Chondrocyte (in vitro differentiated cells): ENCODE results near the gene PIK3CD. TPM values are rescaled to one million over a fixed set of nuclear protein-coding genes. Genes with fewer than 3 reads are reported as not detected.

Source experiments
- DNase-seq: peaks from one replicate; pipeline ENCODE4 v3.0.0; 2021; ENCODE audit warnings: mixed read lengths, low spot score
- H3K27ac Mint-ChIP-seq: one replicate; pipeline ENCODE4 v1.8.0; 2021; ENCODE audit warnings: mild to moderate bottlenecking, moderate library complexity, mixed read lengths; ENCODE audit not compliant: unreplicated experiment
- H3K27me3 Mint-ChIP-seq: 2 replicates; pipeline ENCODE4 v1.8.0; 2021; ENCODE audit warnings: low read depth, mixed read lengths
- H3K36me3 Mint-ChIP-seq: 2 replicates; pipeline ENCODE4 v1.8.0; 2021; ENCODE audit warnings: low read depth, mixed read lengths
- H3K4me1 Mint-ChIP-seq: 2 replicates; pipeline ENCODE4 v1.8.0; 2021; ENCODE audit warnings: low read depth, mild to moderate bottlenecking, mixed read lengths
- H3K4me3 Mint-ChIP-seq: one replicate; pipeline ENCODE4 v1.8.0; 2021; ENCODE audit warnings: mild to moderate bottlenecking, moderate library complexity, mixed read lengths; ENCODE audit not compliant: unreplicated experiment
- H3K9me3 Mint-ChIP-seq: 2 replicates; pipeline ENCODE4 v1.8.0; 2021; ENCODE audit warnings: low read depth, mixed read lengths
- CTCF ChIP-seq: fragments of 200-600 bp; sonication (generic); IDR thresholded peaks from 2 replicates; pipeline ENCODE4 v1.5.0; 2021; ENCODE audit warnings: antibody characterized with exemption, mild to moderate bottlenecking, moderate library complexity
- total RNA-seq: library from RNA; stranded (reverse); gene quantifications from 3 replicates; pipeline ENCODE4 v1.2.1, GENCODE V29; 2021

The PIK3CD gene
- total RNA-seq, 1 donor from 2014 or later, result 4.3 TPM

- Mint-ChIP-seq H3K4me3 (no peak overlapping the region), H3K27me3 (no peaks in the 10 kb centered on the region), H3K27ac (no peak overlapping the region), H3K4me1 (no peaks in the 10 kb centered on the region), H3K9me3 (no peaks in the 10 kb centered on the region), H3K36me3 (peaks cover 54% of the 10 kb centered on the region)
- peak; percentile 80 for DNase-seq
- TF ChIP-seq CTCF, result no peak
These were observed 80.0 kb downstream of the PIK3CD start for GRCh38 chr1:9731561-9731960.

GRCh38 chr1:9732123-9732971 lies 80.8 kb downstream of the PIK3CD start:
- H3K4me1 Mint-ChIP-seq, result no peaks in the 10 kb centered on the region
- H3K36me3 Mint-ChIP-seq, result peaks cover 55% of the 10 kb centered on the region

GRCh38 chr1:9733160-9733789 lies 81.7 kb downstream of the PIK3CD start:
- H3K9me3 Mint-ChIP-seq, result no peaks in the 10 kb centered on the region
- no peak overlapping the region for H3K27ac Mint-ChIP-seq
- DNase-seq, result no peak
- no peaks in the 10 kb centered on the region for H3K27me3 Mint-ChIP-seq
- peaks cover 54% of the 10 kb centered on the region for H3K36me3 Mint-ChIP-seq
- H3K4me3 Mint-ChIP-seq, result no peak overlapping the region
- no peaks in the 10 kb centered on the region for H3K4me1 Mint-ChIP-seq
- TF ChIP-seq CTCF, result no peak

More at GRCh38 chr1:9732123-9732971, 80.8 kb downstream of the PIK3CD start:
- Mint-ChIP-seq H3K27ac (no peak overlapping the region), H3K4me3 (no peak overlapping the region), H3K9me3 (no peaks in the 10 kb centered on the region), H3K27me3 (no peaks in the 10 kb centered on the region)
- DNase-seq, result peak; percentile 14
- no peak for TF ChIP-seq CTCF

- no peak overlapping the region for H3K4me3 Mint-ChIP-seq
- TF ChIP-seq CTCF, result no peak
- DNase-seq, result peak; percentile 54
- no peak overlapping the region for H3K27ac Mint-ChIP-seq
- peaks cover 49% of the 10 kb centered on the region for H3K36me3 Mint-ChIP-seq
- no peaks in the 10 kb centered on the region for H3K9me3 Mint-ChIP-seq
- H3K27me3 Mint-ChIP-seq, result no peaks in the 10 kb centered on the region
- H3K4me1 Mint-ChIP-seq, result no peaks in the 10 kb centered on the region
These were observed 84.3 kb downstream of the PIK3CD start for GRCh38 chr1:9735800-9736199.

GRCh38 chr1:9736241-9736640 lies 84.7 kb downstream of the PIK3CD start:
- no peak overlapping the region for H3K4me3 Mint-ChIP-seq
- H3K9me3 Mint-ChIP-seq, result no peaks in the 10 kb centered on the region
- no peak overlapping the region for H3K27ac Mint-ChIP-seq
- H3K4me1 Mint-ChIP-seq, result no peaks in the 10 kb centered on the region
- DNase-seq, result peak; percentile 42
- no peaks in the 10 kb centered on the region for H3K27me3 Mint-ChIP-seq
- TF ChIP-seq CTCF, result no peak
- peaks cover 49% of the 10 kb centered on the region for H3K36me3 Mint-ChIP-seq
